SK-N-SH treated with all-trans-retinoic acid at 6 μM for 48 hours (cell line): ENCODE data around the gene ANK2.
A peak's percentile ranks its signal among the peaks of the same experiment; 100 is the strongest.

ENCODE experiments used
- ATAC-seq: fragments of 200-7000 bp; cut with Tn5 transposase; 3 replicates; pipeline ENCODE4 v1.9.1; 2020; ENCODE audit warnings: mild to moderate bottlenecking, moderate library complexity
- ARNTL ChIP-seq: fragments of 450-650 bp; formaldehyde crosslinking; IDR thresholded peaks from 2 replicates; pipeline ENCODE4 v1.5.0; 2020; ENCODE audit warnings: low read depth, mild to moderate bottlenecking, moderate library complexity, borderline replicate concordance
- BACH2 ChIP-seq: fragments of 250-450 bp; sonication (Bioruptor Pico); IDR thresholded peaks from 2 replicates; pipeline ENCODE4 v1.9.0; 2021; ENCODE audit warnings: mild to moderate bottlenecking, borderline replicate concordance
- CREB5 ChIP-seq: fragments of 250-450 bp; sonication (Bioruptor Pico); IDR thresholded peaks from 2 replicates; pipeline ENCODE4 v1.5.1; 2020; ENCODE audit warnings: low read depth, mild to moderate bottlenecking, moderate library complexity
- CSDC2 ChIP-seq: fragments of 250-450 bp; sonication (Bioruptor Pico); IDR thresholded peaks from 2 replicates; pipeline ENCODE4 v1.5.0; 2020; ENCODE audit warnings: mild to moderate bottlenecking, moderate library complexity
- CSRNP3 ChIP-seq: fragments of 250-450 bp; sonication (Bioruptor Pico); IDR thresholded peaks from 2 replicates; pipeline ENCODE4 v1.5.1; 2021; ENCODE audit warnings: mild to moderate bottlenecking, moderate library complexity
- ESRRG ChIP-seq: fragments of 250-450 bp; sonication (Bioruptor Pico); IDR thresholded peaks from 2 replicates; pipeline ENCODE4 v1.6.1; 2021; ENCODE audit warnings: mild to moderate bottlenecking
- ISL1 ChIP-seq: fragments of 250-450 bp; sonication (Bioruptor Pico); IDR thresholded peaks from 2 replicates; pipeline ENCODE4 v2.1.2; 2022; ENCODE audit warnings: mild to moderate bottlenecking, moderate library complexity
- OSR1 ChIP-seq: fragments of 250-450 bp; sonication (Bioruptor Pico); IDR thresholded peaks from 2 replicates; pipeline ENCODE4 v1.8.0; 2022; ENCODE audit warnings: moderate library complexity, mild to moderate bottlenecking, inconsistent platforms
- PATZ1 ChIP-seq: fragments of 250-450 bp; sonication (Bioruptor Pico); IDR thresholded peaks from 2 replicates; pipeline ENCODE4 v1.8.0; 2020; ENCODE audit warnings: mild to moderate bottlenecking, moderate library complexity, borderline replicate concordance
- POU6F1 ChIP-seq: fragments of 250-450 bp; sonication (Bioruptor Pico); IDR thresholded peaks from 2 replicates; pipeline ENCODE4 v1.8.0; 2021; ENCODE audit warnings: low read depth, mild to moderate bottlenecking, moderate library complexity, borderline replicate concordance
- PPARA ChIP-seq: fragments of 250-450 bp; sonication (Bioruptor Pico); IDR thresholded peaks from 2 replicates; pipeline ENCODE4 v1.5.0; 2020; ENCODE audit warnings: mild to moderate bottlenecking, borderline replicate concordance
- RARB ChIP-seq: fragments of 250-450 bp; sonication (Bioruptor Pico); IDR thresholded peaks from 2 replicates; pipeline ENCODE4 v1.8.0; 2021; ENCODE audit warnings: mild to moderate bottlenecking, moderate library complexity
- SNAI2 ChIP-seq: fragments of 250-450 bp; sonication (Bioruptor Pico); IDR thresholded peaks from 2 replicates; pipeline ENCODE4 v1.5.0; 2020; ENCODE audit warnings: mild to moderate bottlenecking, moderate library complexity
- TCF4 ChIP-seq: fragments of 250-450 bp; sonication (Bioruptor Pico); IDR thresholded peaks from 2 replicates; pipeline ENCODE4 v1.8.0; 2021; ENCODE audit warnings: mild to moderate bottlenecking, moderate library complexity, borderline replicate concordance
- TOX ChIP-seq: fragments of 250-450 bp; sonication (Bioruptor Pico); IDR thresholded peaks from 2 replicates; pipeline ENCODE4 v1.8.0; 2021; ENCODE audit warnings: mild to moderate bottlenecking, moderate library complexity, borderline replicate concordance
- TSHZ2 ChIP-seq: fragments of 250-450 bp; sonication (Bioruptor Pico); IDR thresholded peaks from 2 replicates; pipeline ENCODE4 v1.5.0; 2020; ENCODE audit warnings: mild to moderate bottlenecking, moderate library complexity
- ZFP3 ChIP-seq: fragments of 250-450 bp; sonication (Bioruptor Pico); IDR thresholded peaks from 2 replicates; pipeline ENCODE4 v1.5.0; 2020; ENCODE audit warnings: mild to moderate bottlenecking, moderate library complexity
- ZFP30 ChIP-seq: fragments of 450-650 bp; formaldehyde crosslinking; IDR thresholded peaks from 2 replicates; pipeline ENCODE4 v1.5.0; 2022; ENCODE audit warnings: mild to moderate bottlenecking, moderate library complexity
- ZNF565 ChIP-seq: fragments of 450-650 bp; formaldehyde crosslinking; conservative IDR thresholded peaks from 2 replicates; pipeline ENCODE4 v1.5.0; 2020; ENCODE audit warnings: low read depth, mild to moderate bottlenecking, moderate library complexity
- ZNF70 ChIP-seq: fragments of 450-650 bp; formaldehyde crosslinking; IDR thresholded peaks from 2 replicates; pipeline ENCODE4 v1.5.0; 2020; ENCODE audit warnings: mild to moderate bottlenecking, moderate library complexity
- ZNF8 ChIP-seq: fragments of 450-650 bp; formaldehyde crosslinking; IDR thresholded peaks from 2 replicates; pipeline ENCODE4 v1.5.0; 2020; ENCODE audit warnings: mild to moderate bottlenecking, moderate library complexity

ANK2 gene

GRCh38 chr4:113141901-113142346 is 92.5 kb downstream of the ANK2 start:
- ATAC-seq, result peak; percentile 86
- TF ChIP-seq PPARA (no peak), TSHZ2 (CRISPR knock-in tag) (no peak), TOX (no peak; the same call in 1 of the 2 replicates), OSR1 (CRISPR knock-in tag) (no peak), POU6F1 (CRISPR knock-in tag) (no peak), ARNTL (CRISPR knock-in tag) (no peak), RARB (CRISPR knock-in tag) (no peak), ZNF8 (CRISPR knock-in tag) (no peak), CREB5 (CRISPR knock-in tag) (peak; percentile 77), ISL1 (CRISPR knock-in tag) (peak; percentile 88), TCF4 (CRISPR knock-in tag) (no peak), ZNF70 (CRISPR knock-in tag) (no peak), CSRNP3 (no peak), PATZ1 (no peak)

GRCh38 chr4:113142351-113142750 is 92.9 kb downstream of the ANK2 start:
- no peak for TF ChIP-seq ARNTL (CRISPR knock-in tag)
- TF ChIP-seq ZFP3 (CRISPR knock-in tag), result no peak
- TF ChIP-seq OSR1 (CRISPR knock-in tag), result no peak
- TF ChIP-seq RARB (CRISPR knock-in tag), result no peak
- TF ChIP-seq BACH2 (CRISPR knock-in tag), result no peak
- no peak for TF ChIP-seq ZNF70 (CRISPR knock-in tag)
- TF ChIP-seq ZNF565 (CRISPR knock-in tag), result no peak
- TF ChIP-seq CSDC2 (CRISPR knock-in tag), result no peak
- TF ChIP-seq ZFP30 (CRISPR knock-in tag), result no peak
- TF ChIP-seq TCF4 (CRISPR knock-in tag), result no peak
- no peak for TF ChIP-seq SNAI2 (CRISPR knock-in tag)
- TF ChIP-seq ESRRG, result no peak
- TF ChIP-seq ISL1 (CRISPR knock-in tag), result no peak
- no peak for TF ChIP-seq ZNF8 (CRISPR knock-in tag)
- no peak for TF ChIP-seq TSHZ2 (CRISPR knock-in tag)
- TF ChIP-seq CREB5 (CRISPR knock-in tag), result no peak
- no peak for ATAC-seq
